ENCODE measurements around the gene PCGF3.

PCGF3 gene

GRCh38 chr4:744212-744841 lies 38.7 kb downstream of the PCGF3 start:
- H3K36me3 ChIP-seq (ENCODE audit: control insufficient read depth, insufficient read depth, low read length): peaks cover 9% of the 10 kb centered on the region
- H2AK5ac ChIP-seq (ENCODE audit: low read length): no peak overlapping the region
- H3K79me2 ChIP-seq (ENCODE audit: control insufficient read depth, insufficient read depth, low read length): no peaks in the 10 kb centered on the region
- H2BK120ac ChIP-seq (ENCODE audit: low read depth, low read length): no peak overlapping the region
- no peak overlapping the region for H3K4ac ChIP-seq (ENCODE audit: low read depth, low read length)
- H2BK5ac ChIP-seq (ENCODE audit: low read length): no peak overlapping the region
- no peak overlapping the region for H3K27ac ChIP-seq (ENCODE audit: low read depth, low read length)
- H3K79me1 ChIP-seq (ENCODE audit: low read length): no peaks in the 10 kb centered on the region
- no peak for DNase-seq
- H4K8ac ChIP-seq (ENCODE audit: low read depth, low read length): no peak overlapping the region
- H2BK15ac ChIP-seq (replicated peaks; ENCODE audit: low read depth): no peak overlapping the region
- no peak overlapping the region for H3K9ac ChIP-seq (ENCODE audit: low read length)
- no peak overlapping the region for H3K4me3 ChIP-seq (ENCODE audit: low read length)
- no peak overlapping the region for H3K4me2 ChIP-seq (ENCODE audit: low read length)
- no peak overlapping the region for H4K5ac ChIP-seq (ENCODE audit: low read length)
- no peak overlapping the region for H3K18ac ChIP-seq (ENCODE audit: low read length)
- no CpG with 5 or more reads among the region's 44 CpGs for WGBS (ENCODE audit: extremely low coverage, insufficient coverage, low lambda C conversion rate)
- no peak overlapping the region for H3K56ac ChIP-seq (ENCODE audit: low read length)
- no peaks in the 10 kb centered on the region for H3K4me1 ChIP-seq (ENCODE audit: control insufficient read depth, low read depth, low read length)
- H3K27me3 ChIP-seq (ENCODE audit: insufficient read depth, low read length, poor library complexity): no peaks in the 10 kb centered on the region
- no peak overlapping the region for H3K23ac ChIP-seq (ENCODE audit: low read length)

DNA sequence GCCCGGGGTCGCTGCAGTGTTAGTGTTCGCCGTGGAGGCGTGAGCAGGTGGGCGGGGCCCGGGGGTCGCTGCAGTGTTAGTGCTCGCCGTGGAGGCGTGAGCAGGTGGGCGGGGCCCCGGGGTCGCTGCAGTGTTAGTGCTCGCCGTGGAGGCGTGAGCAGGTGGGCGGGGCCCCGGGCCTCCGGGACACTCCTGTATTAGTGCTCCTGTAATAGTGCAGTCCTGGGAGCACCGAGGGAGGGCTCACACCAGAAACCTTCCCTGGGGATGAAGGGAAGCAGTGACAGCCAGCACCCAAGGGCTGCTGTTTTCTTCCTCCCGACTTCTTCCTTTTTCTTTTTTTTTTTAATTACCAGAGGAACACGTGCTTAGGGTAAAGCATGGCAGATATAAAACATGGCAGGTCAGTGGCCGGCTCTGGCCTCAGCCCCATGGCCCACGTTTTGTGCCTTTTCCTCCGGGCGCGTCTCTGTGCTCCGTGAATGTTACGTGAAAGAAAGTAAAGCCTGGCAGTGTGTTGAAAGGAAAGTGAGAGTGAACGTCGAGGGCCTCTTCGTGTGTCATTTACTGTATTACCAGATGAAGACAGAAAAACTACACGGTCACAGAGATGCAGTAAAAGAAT lies 42.0 kb downstream of the PCGF3 start:
- H3K36me3 ChIP-seq (ENCODE audit: control insufficient read depth, insufficient read depth, low read length): peaks cover 5% of the 10 kb centered on the region
- no peak overlapping the region for H2AK5ac ChIP-seq (ENCODE audit: low read length)
- H4K5ac ChIP-seq (ENCODE audit: low read length): no peak overlapping the region
- no peak overlapping the region for H2BK5ac ChIP-seq (ENCODE audit: low read length)
- H3K56ac ChIP-seq (ENCODE audit: low read length): no peak overlapping the region
- H3K79me2 ChIP-seq (ENCODE audit: control insufficient read depth, insufficient read depth, low read length): no peaks in the 10 kb centered on the region
- H3K23ac ChIP-seq (ENCODE audit: low read length): no peak overlapping the region
- no peaks in the 10 kb centered on the region for H3K4me1 ChIP-seq (ENCODE audit: control insufficient read depth, low read depth, low read length)
- no peak overlapping the region for H2BK15ac ChIP-seq (replicated peaks; ENCODE audit: low read depth)
- WGBS (ENCODE audit: extremely low coverage, insufficient coverage, low lambda C conversion rate): no CpG with 5 or more reads among the region's 34 CpGs
- H3K27ac ChIP-seq (ENCODE audit: low read depth, low read length): no peak overlapping the region
- peaks cover 1% of the 10 kb centered on the region for H3K79me1 ChIP-seq (ENCODE audit: low read length)
- no peak overlapping the region for H3K18ac ChIP-seq (ENCODE audit: low read length)
- no peak for DNase-seq
- no peaks in the 10 kb centered on the region for H3K27me3 ChIP-seq (ENCODE audit: insufficient read depth, low read length, poor library complexity)
- H3K4me2 ChIP-seq (ENCODE audit: low read length): no peak overlapping the region
- H3K9ac ChIP-seq (ENCODE audit: low read length): no peak overlapping the region
- H2BK120ac ChIP-seq (ENCODE audit: low read depth, low read length): no peak overlapping the region
- H3K4ac ChIP-seq (ENCODE audit: low read depth, low read length): no peak overlapping the region
- no peak overlapping the region for H3K4me3 ChIP-seq (ENCODE audit: low read length)
- H4K8ac ChIP-seq (ENCODE audit: low read depth, low read length): no peak overlapping the region

GRCh38 chr4:748461-748860 lies 42.8 kb downstream of the PCGF3 start:
- Histone ChIP-seq H4K8ac (ENCODE audit: low read depth, low read length) (no peak overlapping the region), H3K4ac (ENCODE audit: low read depth, low read length) (no peak overlapping the region), H3K4me2 (ENCODE audit: low read length) (no peak overlapping the region), H3K9ac (ENCODE audit: low read length) (no peak overlapping the region), H2AK5ac (ENCODE audit: low read length) (no peak overlapping the region), H3K4me3 (ENCODE audit: low read length) (no peak overlapping the region), H2BK5ac (ENCODE audit: low read length) (no peak overlapping the region), H3K56ac (ENCODE audit: low read length) (no peak overlapping the region), H4K5ac (ENCODE audit: low read length) (no peak overlapping the region), H2BK120ac (ENCODE audit: low read depth, low read length) (no peak overlapping the region), H2BK15ac (replicated peaks; ENCODE audit: low read depth) (no peak overlapping the region), H3K27me3 (ENCODE audit: insufficient read depth, low read length, poor library complexity) (no peaks in the 10 kb centered on the region), H3K27ac (ENCODE audit: low read depth, low read length) (no peak overlapping the region), H3K23ac (ENCODE audit: low read length) (no peak overlapping the region), H3K4me1 (ENCODE audit: control insufficient read depth, low read depth, low read length) (no peaks in the 10 kb centered on the region), H3K79me2 (ENCODE audit: control insufficient read depth, insufficient read depth, low read length) (no peaks in the 10 kb centered on the region), H3K36me3 (ENCODE audit: control insufficient read depth, insufficient read depth, low read length) (peaks cover 6% of the 10 kb centered on the region), H3K18ac (ENCODE audit: low read length) (no peak overlapping the region), H3K79me1 (ENCODE audit: low read length) (peaks cover 1% of the 10 kb centered on the region)
- no CpG with 5 or more reads among the region's 19 CpGs for WGBS (ENCODE audit: extremely low coverage, insufficient coverage, low lambda C conversion rate)
- DNase-seq: no peak

- H3K9ac ChIP-seq (ENCODE audit: low read length): no peak overlapping the region
- H3K27ac ChIP-seq (ENCODE audit: low read depth, low read length): no peak overlapping the region
- H2BK15ac ChIP-seq (replicated peaks; ENCODE audit: low read depth): no peak overlapping the region
- H2AK5ac ChIP-seq (ENCODE audit: low read length): no peak overlapping the region
- no peak overlapping the region for H2BK120ac ChIP-seq (ENCODE audit: low read depth, low read length)
- no peak overlapping the region for H3K23ac ChIP-seq (ENCODE audit: low read length)
- no peak overlapping the region for H4K8ac ChIP-seq (ENCODE audit: low read depth, low read length)
- H3K27me3 ChIP-seq (ENCODE audit: insufficient read depth, low read length, poor library complexity): no peaks in the 10 kb centered on the region
- no peak overlapping the region for H4K5ac ChIP-seq (ENCODE audit: low read length)
- peaks cover 1% of the 10 kb centered on the region for H3K79me1 ChIP-seq (ENCODE audit: low read length)
- no peak overlapping the region for H3K4me2 ChIP-seq (ENCODE audit: low read length)
- H3K56ac ChIP-seq (ENCODE audit: low read length): no peak overlapping the region
- no peaks in the 10 kb centered on the region for H3K4me1 ChIP-seq (ENCODE audit: control insufficient read depth, low read depth, low read length)
- no peak overlapping the region for H3K18ac ChIP-seq (ENCODE audit: low read length)
- no peak overlapping the region for H3K4ac ChIP-seq (ENCODE audit: low read depth, low read length)
- H2BK5ac ChIP-seq (ENCODE audit: low read length): no peak overlapping the region
- no peaks in the 10 kb centered on the region for H3K79me2 ChIP-seq (ENCODE audit: control insufficient read depth, insufficient read depth, low read length)
- WGBS (ENCODE audit: extremely low coverage, insufficient coverage, low lambda C conversion rate): no CpG with 5 or more reads among the region's 20 CpGs
- H3K36me3 ChIP-seq (ENCODE audit: control insufficient read depth, insufficient read depth, low read length): peaks cover 6% of the 10 kb centered on the region
- DNase-seq: no peak
- H3K4me3 ChIP-seq (ENCODE audit: low read length): no peak overlapping the region
Measured at GRCh38 chr4:749698-750666, 44.4 kb downstream of the PCGF3 start.

- peaks cover 1% of the 10 kb centered on the region for H3K79me1 ChIP-seq (ENCODE audit: low read length)
- no peak for DNase-seq
- no peak overlapping the region for H3K4me2 ChIP-seq (ENCODE audit: low read length)
Measured at GRCh38 chr4:751676-752075, 46.0 kb downstream of the PCGF3 start.

More at GRCh38 chr4:751676-752075, 46.0 kb downstream of the PCGF3 start:
- no peak overlapping the region for H2BK120ac ChIP-seq (ENCODE audit: low read depth, low read length)
- no peak overlapping the region for H4K5ac ChIP-seq (ENCODE audit: low read length)
- H3K18ac ChIP-seq (ENCODE audit: low read length): no peak overlapping the region
- no peak overlapping the region for H3K27ac ChIP-seq (ENCODE audit: low read depth, low read length)
- peaks cover 8% of the 10 kb centered on the region for H3K36me3 ChIP-seq (ENCODE audit: control insufficient read depth, insufficient read depth, low read length)
- no peak overlapping the region for H3K9ac ChIP-seq (ENCODE audit: low read length)
- no peak overlapping the region for H3K4ac ChIP-seq (ENCODE audit: low read depth, low read length)
- H3K56ac ChIP-seq (ENCODE audit: low read length): no peak overlapping the region
- H3K27me3 ChIP-seq (ENCODE audit: insufficient read depth, low read length, poor library complexity): no peaks in the 10 kb centered on the region
- no peak overlapping the region for H3K23ac ChIP-seq (ENCODE audit: low read length)
- no CpG with 5 or more reads among the region's 15 CpGs for WGBS (ENCODE audit: extremely low coverage, insufficient coverage, low lambda C conversion rate)
- no peak overlapping the region for H2AK5ac ChIP-seq (ENCODE audit: low read length)
- H2BK5ac ChIP-seq (ENCODE audit: low read length): no peak overlapping the region
- no peaks in the 10 kb centered on the region for H3K79me2 ChIP-seq (ENCODE audit: control insufficient read depth, insufficient read depth, low read length)
- H3K4me3 ChIP-seq (ENCODE audit: low read length): no peak overlapping the region
- no peak overlapping the region for H2BK15ac ChIP-seq (replicated peaks; ENCODE audit: low read depth)
- H3K4me1 ChIP-seq (ENCODE audit: control insufficient read depth, low read depth, low read length): no peaks in the 10 kb centered on the region
- H4K8ac ChIP-seq (ENCODE audit: low read depth, low read length): no peak overlapping the region
